ENCODE data around the gene COL4A6.

The COL4A6 gene

DNA sequence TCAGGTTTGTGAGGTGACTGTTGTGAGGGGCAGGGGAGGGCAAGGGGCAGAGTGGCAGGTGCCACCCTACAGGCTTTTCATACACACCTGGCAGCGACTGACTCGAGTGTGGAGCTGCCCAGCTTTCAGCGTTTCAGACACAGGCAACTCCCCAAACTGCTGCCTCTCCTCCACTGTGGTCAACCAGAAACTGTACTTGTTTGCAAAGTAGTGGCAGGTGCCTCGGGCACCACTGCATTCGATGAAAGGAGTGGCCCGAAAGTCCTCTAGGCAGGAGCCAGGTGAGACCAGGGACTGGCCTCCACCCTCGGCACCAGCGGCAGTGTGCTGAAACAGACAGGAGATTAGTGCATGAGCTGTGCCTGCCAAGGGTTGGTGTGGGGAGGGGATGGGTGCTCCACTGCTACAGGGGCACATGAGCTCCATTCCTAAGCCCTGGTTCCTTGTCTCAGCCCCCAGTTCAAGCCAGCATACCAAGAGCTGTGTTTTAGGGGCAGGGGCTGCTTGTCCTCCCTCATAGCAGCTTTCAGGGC lies 281.2 kb downstream of the COL4A6 start:
- H3K4me3 ChIP-seq (ENCODE audit: low read depth, low read length): no peak overlapping the region
- no peak for DNase-seq (ENCODE audit: low read depth)
- no peak for TF ChIP-seq CTCF (IDR thresholded peaks at IDR 0.05; ENCODE audit: low read depth, low read length, missing control alignments)

DNA sequence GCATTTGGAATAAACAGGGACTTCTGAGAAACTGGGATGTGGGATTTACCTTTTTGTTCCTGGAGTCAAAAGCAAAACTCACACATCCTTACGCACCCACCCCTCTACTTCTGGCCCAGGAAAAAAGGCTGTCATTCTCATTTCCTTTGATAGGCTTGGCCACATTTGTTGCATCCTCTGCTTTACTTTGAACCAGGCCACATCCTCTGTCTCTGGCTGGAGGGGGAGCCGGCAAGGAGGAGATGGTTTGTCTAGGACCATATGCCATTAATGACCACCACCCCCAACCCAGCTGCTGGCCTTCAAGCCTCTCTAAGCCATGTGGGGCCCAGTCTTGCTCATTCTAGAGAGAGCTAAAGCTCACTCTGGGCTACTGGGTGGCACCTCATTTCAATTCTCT lies 282.1 kb downstream of the COL4A6 start:
- DNase-seq (ENCODE audit: low read depth): no peak
- TF ChIP-seq CTCF (IDR thresholded peaks at IDR 0.05; ENCODE audit: low read depth, low read length, missing control alignments): no peak
- H3K4me3 ChIP-seq (ENCODE audit: low read depth, low read length): no peak overlapping the region

- no peak for TF ChIP-seq CTCF (IDR thresholded peaks at IDR 0.05; ENCODE audit: low read depth, low read length, missing control alignments)
- H3K4me3 ChIP-seq (ENCODE audit: low read depth, low read length): no peak overlapping the region
- no peak for DNase-seq (ENCODE audit: low read depth)
These were observed 289.7 kb downstream of the COL4A6 start for GRCh38 chrX:108148524-108148923.

DNA sequence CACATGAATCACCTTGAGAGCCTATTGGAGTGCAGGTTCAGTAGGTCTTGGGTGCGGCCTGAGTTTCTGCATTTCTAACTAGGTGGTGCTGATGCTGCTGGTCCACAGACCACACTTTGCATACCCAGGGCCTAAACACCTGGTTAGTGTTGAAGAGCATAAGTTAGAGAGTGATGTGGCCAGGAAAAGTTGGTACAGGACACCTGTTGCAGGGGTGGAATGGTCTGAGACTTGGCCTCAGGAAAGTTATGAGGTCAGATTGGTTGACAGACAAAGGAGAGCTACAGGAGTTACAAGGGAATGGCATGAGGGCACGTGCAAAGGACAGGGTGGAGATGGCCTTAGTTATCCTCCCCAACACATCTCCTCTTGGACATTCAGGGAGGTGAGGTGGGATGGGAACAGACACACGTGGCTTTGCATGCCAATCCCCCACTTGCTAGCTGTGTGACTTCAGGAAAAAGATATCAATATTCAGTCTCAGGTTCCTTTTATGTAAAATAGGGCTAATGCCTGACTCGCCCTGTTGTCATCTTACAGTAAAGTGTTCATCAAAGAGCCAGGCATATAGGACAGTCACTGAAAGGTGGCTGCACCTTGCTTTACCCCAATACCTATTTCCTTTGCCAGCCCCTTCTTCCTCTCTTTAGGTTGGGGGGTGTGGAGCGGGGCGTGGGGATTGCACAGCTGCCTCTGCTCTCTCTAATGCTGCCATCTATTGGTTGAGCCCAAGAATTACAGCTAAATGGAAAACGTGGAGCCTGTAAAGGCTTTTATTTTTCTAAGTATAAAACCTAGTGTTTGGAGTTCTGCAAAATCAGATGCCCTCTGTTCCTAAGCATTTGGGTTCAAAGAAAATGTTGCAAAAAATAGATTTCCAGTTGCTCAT lies 299.2 kb downstream of the COL4A6 start:
- peak; percentile 50 for TF ChIP-seq CTCF (IDR thresholded peaks at IDR 0.05; ENCODE audit: low read depth, low read length, missing control alignments)
- H3K4me3 ChIP-seq (ENCODE audit: low read depth, low read length): no peak overlapping the region
- no peak for DNase-seq (ENCODE audit: low read depth)

GRCh38 chrX:108134724-108135123 lies 303.5 kb downstream of the COL4A6 start:
- no peak overlapping the region for H3K4me3 ChIP-seq (ENCODE audit: low read depth, low read length)
- no peak for DNase-seq (ENCODE audit: low read depth)
- TF ChIP-seq CTCF (IDR thresholded peaks at IDR 0.05; ENCODE audit: low read depth, low read length, missing control alignments): no peak

DNA sequence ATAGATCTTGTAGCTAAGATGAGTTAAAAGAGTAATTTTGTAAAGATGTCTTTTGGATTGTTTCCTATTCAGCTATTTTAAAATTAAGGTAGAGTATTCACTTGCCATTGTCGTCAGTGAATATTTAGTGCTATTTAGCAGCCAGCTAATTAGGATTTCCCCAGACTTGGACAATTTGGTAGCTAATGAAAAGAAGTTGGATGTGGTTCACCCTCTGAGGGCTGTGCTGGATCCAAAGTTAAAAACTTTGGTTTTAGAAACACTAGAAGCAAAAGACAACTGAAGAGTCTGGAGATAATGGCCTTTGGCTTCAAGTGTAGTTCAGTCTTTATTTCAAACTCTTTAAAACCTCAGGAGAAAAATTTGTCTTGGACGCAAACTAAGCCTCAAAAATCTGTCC lies 305.3 kb downstream of the COL4A6 start:
- no peak overlapping the region for H3K4me3 ChIP-seq (ENCODE audit: low read depth, low read length)
- no peak for DNase-seq (ENCODE audit: low read depth)
- no peak for TF ChIP-seq CTCF (IDR thresholded peaks at IDR 0.05; ENCODE audit: low read depth, low read length, missing control alignments)

DNA sequence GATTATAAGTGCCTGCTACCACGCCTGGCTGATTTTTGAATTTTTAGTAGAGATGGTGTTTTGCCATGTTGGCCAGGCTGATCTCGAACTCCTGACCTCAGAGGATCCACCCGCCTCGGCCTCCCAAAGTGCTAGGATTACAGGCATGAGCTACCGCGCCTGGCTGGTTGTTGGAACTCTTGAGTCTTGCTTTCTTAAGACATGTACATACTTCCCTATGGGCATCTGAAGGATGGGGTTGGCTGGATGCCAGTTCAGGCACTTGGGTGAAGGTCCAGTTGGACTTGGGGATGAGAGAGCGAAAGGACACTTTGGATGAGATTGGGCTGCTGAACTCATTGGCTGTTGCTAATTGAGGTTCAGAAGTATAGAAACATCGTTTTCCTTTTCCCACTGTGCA lies 306.2 kb downstream of the COL4A6 start:
- no peak for TF ChIP-seq CTCF (IDR thresholded peaks at IDR 0.05; ENCODE audit: low read depth, low read length, missing control alignments)
- H3K4me3 ChIP-seq (ENCODE audit: low read depth, low read length): no peak overlapping the region
- no peak for DNase-seq (ENCODE audit: low read depth)
